HG03378 (cell line): Measurements from ENCODE around the gene TBXA2R.

Source experiments
- ATAC-seq: cut with Tn5 transposase; IDR thresholded peaks from one replicate; pipeline ENCODE4 v1.9.1; 2021; ENCODE audit warnings: mild to moderate bottlenecking, moderate library complexity; ENCODE audit not compliant: unreplicated experiment

The TBXA2R gene

GRCh38 chr19:3607303-3608078 is 816 bp upstream of the TBXA2R start:
- no peak for ATAC-seq

DNA sequence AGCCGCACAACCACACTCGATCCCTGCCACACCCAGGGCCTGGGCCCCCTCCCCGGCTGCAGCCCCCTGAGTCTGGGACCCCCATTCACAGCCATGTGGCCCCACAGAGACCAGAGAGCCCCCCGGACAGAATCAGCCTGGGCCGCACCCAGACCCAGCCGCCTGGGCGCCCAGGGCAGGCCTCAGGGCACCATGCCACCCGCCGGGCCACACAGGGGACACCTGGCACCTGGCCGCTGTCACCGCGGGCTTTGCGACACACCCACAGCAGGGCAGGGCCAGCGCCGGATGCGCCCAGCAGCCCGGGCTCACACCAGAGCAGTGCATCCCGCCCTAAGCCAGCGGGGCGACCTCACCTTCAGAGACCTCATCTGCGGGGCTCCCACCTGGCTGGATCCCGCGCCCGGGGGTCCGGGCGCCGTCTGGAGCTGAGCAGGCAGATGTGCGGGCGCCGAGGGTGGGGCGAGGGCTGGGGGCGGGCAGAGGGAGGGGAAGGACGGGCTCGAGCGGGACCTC is 443 bp downstream of the TBXA2R start:
- no peak for ATAC-seq

- no peak for ATAC-seq
Observed at GRCh38 chr19:3605770-3606169, 905 bp downstream of the TBXA2R start.

- ATAC-seq, result no peak
Observed at GRCh38 chr19:3605361-3605760, 1.3 kb downstream of the TBXA2R start.

DNA sequence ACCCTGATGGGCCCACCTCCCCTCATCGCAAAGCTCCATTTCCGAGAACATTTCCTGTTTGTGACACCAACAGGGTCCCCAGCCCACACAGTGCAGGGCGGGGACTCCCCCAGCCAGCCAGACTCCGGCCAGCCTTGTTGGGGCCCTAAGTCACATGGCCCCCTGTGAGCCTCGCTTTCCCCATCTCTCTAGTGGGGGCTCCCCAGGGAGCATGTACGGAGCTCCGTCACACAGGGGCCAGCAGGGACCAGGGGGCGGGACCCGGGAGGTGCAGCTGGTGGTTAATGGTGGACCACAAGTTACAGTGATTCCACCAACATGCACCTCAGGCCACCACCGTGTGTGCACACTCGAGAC is 1.7 kb downstream of the TBXA2R start:
- no peak for ATAC-seq

DNA sequence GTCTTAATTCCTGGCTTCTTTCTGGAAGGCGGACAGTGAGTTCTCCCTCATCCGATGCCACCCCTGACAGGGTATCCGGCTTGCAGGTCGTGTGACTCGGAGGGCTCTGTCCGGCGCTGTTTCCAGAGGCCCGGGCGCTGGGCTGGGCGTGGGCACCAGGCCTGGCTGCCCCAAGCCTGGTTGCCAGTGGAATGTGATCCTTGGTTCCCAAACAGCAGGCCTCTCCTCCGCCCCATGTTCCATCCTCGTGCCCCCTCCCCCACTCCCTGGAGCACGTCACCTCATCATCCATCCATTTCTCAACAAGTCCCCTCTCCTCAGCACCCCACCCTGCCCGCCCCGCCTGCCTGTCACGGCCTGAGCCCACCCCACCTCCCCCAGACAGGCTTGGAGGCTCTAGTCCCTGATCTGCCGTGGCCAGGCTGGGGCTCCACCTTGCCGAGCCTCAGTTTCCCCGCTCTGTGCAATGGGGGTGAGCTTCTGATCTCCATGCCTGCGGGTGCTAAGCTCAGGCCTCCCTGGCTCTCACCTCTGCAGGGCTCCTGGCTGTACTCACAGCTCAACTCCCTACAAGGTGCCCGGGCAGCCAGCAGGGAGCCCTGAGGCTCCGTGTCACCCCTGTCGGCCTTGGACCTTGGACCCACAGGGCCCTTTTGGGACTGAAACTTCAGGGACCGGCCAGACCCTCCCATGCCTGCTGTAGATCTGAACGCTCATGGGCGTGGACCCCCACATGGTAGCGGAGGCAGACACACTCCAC is 2.3 kb downstream of the TBXA2R start:
- ATAC-seq, result no peak

DNA sequence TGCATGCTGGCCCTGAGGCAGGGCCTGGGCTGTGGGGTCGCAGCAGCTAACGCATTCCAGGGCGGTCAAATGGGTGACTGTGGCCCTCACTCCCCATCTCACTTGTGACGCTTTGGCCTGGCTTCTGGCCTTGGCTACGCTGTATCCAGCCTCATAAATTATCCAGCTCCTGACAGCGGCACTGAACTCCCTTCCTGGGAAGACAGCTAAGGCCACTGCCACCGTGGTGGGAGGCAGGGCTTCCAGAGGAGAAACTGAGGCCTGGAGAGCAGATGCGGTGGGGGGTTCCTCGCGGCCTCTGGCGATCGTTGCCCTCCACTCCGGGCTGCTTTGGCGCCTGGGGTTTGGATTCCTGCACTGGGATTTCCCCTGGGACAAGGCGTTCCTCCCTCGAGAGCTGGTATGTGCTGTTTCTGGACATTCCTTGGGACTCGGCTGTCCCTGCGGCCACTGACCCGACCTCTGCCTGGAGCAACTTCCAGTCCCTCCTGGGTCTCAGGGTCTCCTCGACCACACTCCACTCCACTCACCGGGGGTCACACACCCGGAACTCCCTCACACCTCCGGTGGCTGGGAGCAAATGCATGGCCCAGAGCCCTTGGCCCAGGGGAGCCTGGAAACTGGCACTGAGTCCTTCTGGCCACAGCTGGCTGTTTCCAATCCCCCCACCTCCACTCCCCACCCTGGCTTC is 3.4 kb downstream of the TBXA2R start:
- ATAC-seq, result no peak

GRCh38 chr19:3601021-3601420 is 5.7 kb downstream of the TBXA2R start:
- ATAC-seq, result no peak

- ATAC-seq, result no peak
Observed at GRCh38 chr19:3599776-3600187, 6.9 kb downstream of the TBXA2R start.

DNA sequence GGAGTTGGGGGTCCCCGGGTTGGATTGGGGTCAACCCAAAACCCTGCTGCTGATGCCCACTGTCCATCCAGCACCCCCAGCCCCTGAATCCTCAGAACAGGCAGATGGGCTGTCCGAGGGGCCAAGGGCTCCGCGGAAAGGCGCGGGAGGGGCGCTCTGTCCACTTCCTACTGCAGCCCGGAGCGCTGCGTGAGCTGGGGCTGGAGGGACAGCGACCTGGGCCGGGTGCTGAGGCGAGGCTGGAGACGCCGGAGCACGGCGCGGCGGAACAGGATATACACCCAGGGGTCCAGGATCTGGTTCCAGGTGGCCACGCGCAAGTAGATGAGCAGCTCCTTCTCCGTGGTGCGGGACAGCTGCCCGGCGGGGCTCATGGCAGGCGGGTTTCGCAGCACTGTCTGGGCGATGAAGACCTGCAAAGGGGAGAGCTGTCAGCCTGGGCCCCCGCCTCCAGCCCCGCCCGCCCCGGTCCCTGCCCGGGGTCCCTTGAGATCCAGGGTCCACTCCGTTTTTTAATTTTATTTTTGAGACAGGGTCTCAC is 11.1 kb downstream of the TBXA2R start:
- ATAC-seq, result no peak

DNA sequence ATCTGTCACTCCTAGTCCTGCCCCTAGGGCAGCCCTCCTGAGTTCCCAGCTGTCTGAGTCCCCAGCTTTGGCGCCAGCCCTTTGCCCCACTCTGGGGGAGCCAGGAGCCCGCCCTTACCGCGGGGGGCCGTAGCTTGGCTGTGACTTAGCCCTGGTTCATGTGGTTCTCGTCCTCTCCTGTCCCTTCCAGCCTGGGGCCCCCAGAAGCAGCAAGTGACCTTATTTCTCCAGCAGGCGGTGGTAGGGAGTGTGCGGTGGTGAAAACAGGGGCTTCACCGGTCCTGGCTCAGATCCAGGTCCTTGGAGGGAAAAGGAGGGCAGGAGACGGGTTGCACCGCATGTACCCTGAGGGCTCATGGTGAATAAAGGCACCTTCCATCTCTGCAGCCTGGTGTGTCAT is 13.5 kb downstream of the TBXA2R start:
- ATAC-seq, result no peak

DNA sequence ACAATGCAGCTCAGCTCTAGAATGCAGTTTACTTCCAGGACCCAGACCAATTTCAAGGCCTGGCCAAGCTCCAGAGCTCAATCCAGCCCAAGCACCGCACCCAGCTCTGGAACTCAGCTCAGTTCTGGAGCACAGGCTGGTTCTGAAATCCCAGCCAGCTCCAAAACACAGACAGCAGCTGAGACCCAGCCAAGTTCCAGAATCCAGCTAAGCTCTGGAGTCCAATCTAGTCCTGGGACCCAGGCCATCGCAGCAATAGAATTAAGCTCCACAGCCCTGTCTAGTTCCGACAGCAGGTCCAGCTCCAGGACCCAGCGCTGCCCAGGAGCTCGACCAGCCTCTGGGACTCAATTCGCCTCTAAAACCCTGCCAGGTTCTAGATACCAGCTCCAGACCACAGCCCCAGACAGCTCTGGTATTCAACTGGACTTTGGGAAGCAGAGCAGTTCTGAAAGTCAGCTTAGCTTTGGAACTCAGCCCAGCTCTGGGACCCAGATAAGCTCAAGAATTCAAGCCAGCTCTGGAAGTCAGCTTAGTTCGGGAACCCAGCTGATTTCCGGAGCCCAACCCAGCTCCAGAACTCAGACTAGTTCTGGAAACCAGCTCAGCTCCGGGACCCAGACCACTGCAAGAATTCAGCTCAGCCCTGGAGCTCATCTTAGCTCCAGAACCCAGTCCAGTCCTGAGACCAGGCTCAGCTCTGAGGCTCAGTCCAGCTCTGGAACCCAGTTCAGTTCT is 14.6 kb downstream of the TBXA2R start:
- ATAC-seq, result no peak

GRCh38 chr19:3590991-3591659 is 15.6 kb downstream of the TBXA2R start:
- ATAC-seq, result no peak

- ATAC-seq, result no peak
Observed at GRCh38 chr19:3589949-3590348, 16.7 kb downstream of the TBXA2R start.

DNA sequence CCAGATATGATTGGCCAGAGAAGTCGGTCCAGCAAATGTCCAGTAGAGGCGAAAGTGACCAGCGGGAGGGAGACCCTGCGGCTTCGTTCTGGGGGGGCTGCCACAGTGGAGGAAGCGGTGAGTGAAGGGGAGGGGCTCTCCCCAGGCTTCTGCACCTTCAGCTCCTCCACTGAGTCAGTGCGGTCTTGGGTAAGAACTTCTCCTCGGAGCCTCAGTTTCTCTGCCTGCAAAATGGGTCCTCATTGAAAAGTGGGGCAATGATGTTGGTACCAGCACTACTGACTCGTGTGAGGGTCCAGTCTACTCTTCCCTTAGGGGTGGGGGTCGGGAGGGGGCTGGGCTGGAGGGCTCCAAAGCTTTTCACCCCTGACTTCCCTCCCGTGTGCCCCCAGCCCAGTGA is 17.2 kb downstream of the TBXA2R start:
- no peak for ATAC-seq

- ATAC-seq, result no peak
Observed at GRCh38 chr19:3586707-3587346, 19.8 kb downstream of the TBXA2R start.

DNA sequence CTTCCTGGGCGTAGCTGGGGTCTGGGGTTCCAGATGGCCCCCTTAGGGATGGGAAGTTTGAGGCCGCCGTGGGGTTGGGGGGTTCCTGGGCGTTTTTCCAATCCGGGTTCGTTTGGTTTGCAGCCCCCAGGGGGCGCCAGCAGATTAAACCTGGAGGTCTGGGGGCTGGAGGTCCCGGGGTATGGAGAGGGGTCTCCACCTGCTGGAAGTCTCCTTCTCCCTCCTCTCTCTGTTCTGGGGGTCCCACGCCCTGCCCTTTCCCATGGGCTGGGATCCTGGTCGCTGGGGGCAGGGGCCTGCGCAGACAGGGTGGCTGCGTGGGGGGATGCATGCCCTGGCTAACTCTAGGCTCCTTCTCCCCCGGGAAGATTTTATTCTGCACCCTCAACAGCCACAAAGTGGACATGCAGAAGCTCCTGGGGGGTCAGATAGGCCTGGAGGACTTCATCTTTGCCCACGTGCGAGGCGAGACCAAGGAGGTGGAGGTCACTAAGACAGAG is 20.5 kb downstream of the TBXA2R start:
- no peak for ATAC-seq

DNA sequence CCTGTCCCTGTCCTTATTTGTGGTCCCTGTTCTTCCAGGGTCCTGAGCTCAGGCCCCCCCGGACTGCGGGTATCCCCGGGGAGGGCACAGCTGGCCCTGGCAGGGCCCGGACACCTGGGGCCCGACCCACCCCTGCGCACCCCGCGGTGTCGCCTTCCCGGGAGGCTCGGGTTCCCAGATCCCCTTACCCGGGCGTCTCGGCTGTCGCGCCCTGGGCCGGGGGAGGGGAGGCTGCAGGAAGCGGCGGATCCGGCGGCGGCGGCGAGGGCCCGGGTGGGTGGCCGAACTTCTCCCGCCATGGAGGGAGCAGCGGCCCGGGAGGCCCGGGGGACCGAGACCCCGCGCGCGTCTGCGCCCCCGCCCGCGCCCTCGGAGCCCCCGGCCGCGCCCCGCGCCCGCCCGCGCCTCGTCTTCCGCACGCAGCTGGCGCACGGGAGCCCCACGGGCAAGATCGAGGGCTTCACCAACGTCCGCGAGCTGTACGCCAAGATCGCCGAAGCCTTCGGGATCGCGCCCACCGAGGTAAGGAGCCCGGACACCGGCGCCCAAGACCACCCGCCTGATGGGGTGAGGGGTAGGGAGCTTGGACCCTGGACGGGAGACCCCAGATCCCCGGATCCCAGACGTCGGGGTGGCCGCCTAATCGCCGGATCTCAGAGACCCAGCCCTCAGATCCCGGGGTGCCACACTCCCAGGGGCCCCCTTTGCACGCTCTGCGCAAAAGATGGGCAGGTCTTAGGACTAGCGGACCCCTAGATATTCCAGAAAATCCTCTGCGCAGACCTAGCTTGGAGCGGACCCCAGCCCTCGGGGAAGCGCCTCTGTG is 21.2 kb downstream of the TBXA2R start, which contains the start of gene GIPC3:
Gene GIPC3, plus strand, starts transcription at position 178 of the 826 bp plus-strand sequence. Its CDS starts 120 bp downstream, at position 298.
- ATAC-seq, result no peak
